Measurements from ENCODE around the gene DMD. TPM values are rescaled to one million over a fixed set of nuclear protein-coding genes. Genes with fewer than 3 reads are reported as not detected.

Gene DMD
- total and polyA plus RNA-seq, 2 donors (not counting 1 experiment from before 2014, with no cell fraction given): 5.1 to 7.2 TPM

DNA sequence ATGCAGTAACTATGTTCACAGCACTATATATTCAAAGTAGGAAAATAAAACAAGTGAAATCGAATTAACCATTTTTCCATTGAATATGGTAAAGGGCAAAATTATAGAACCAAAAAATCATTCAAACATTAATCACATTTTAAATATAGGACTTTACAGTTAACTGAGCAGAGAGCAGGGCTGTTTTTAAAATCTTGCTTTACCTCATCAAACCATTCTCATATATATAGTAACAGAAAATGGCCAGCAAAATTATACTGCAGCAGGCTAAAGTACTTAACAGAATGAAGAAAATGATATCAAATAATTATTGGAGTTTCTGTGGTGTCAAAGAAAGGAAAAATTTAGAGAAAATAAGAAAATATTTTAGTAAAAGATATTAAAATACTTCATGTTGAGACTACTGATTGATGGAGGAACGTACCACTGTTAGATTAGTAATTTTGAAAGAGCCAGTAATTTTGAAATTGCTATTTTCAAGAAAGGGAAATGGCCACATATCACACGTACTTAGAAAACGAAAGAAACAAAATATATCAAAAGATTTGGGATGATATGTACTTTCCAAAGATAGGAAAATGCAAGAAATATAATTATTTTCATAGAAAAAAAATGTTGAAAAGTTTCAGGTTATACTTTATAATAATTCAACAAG lies 813.7 kb downstream of the DMD start:
- Histone ChIP-seq H3K9me3 (ENCODE audit: control insufficient read depth, insufficient read depth, low read depth, low read length) (no peaks in the 10 kb centered on the region), H3K27ac (ENCODE audit: insufficient read depth, low read length) (no peak overlapping the region), H2AFZ (ENCODE audit: low read length) (no peak overlapping the region), H3K4me1 (ENCODE audit: control insufficient read depth, extremely low read depth, insufficient read depth, low read length) (no peaks in the 10 kb centered on the region), H3K36me3 (ENCODE audit: control insufficient read depth, insufficient read depth, low read length) (no peaks in the 10 kb centered on the region), H3K79me2 (ENCODE audit: control insufficient read depth, insufficient read depth, low read length) (no peaks in the 10 kb centered on the region), H3K9ac (ENCODE audit: insufficient read depth, low read length) (no peak overlapping the region), H3K4me3 (replicated peaks in 1 of 4; ENCODE audit: control extremely low read depth in 1 of 4, insufficient read depth in 1 of 4, low read depth in 3 of 4, low read length in 4 of 4) (no peak overlapping the region), H3K4me2 (ENCODE audit: extremely low read depth, insufficient read depth, low read length) (no peak overlapping the region), H3K27me3 (ENCODE audit: control insufficient read depth, insufficient read depth, low read length) (no peaks in the 10 kb centered on the region), H4K20me1 (ENCODE audit: control insufficient read depth, extremely low read depth, insufficient read depth, low read length) (no peaks in the 10 kb centered on the region)
- no peak for DNase-seq (ENCODE audit: low read depth in 2 of 2)
- TF ChIP-seq, protein P1, sequence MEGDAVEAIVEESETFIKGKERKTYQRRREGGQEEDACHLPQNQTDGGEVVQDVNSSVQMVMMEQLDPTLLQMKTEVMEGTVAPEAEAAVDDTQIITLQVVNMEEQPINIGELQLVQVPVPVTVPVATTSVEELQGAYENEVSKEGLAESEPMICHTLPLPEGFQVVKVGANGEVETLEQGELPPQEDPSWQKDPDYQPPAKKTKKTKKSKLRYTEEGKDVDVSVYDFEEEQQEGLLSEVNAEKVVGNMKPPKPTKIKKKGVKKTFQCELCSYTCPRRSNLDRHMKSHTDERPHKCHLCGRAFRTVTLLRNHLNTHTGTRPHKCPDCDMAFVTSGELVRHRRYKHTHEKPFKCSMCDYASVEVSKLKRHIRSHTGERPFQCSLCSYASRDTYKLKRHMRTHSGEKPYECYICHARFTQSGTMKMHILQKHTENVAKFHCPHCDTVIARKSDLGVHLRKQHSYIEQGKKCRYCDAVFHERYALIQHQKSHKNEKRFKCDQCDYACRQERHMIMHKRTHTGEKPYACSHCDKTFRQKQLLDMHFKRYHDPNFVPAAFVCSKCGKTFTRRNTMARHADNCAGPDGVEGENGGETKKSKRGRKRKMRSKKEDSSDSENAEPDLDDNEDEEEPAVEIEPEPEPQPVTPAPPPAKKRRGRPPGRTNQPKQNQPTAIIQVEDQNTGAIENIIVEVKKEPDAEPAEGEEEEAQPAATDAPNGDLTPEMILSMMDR (conservative IDR thresholded peaks at IDR 0.05 in 1 of 2, IDR thresholded peaks at IDR 0.05 in 1 of 2; ENCODE audit: low read depth in 1 of 2, low read length in 2 of 2): no peak
- no peak for TF ChIP-seq EZH2 (IDR thresholded peaks at IDR 0.05; ENCODE audit: low read length, missing control alignments)

DNA sequence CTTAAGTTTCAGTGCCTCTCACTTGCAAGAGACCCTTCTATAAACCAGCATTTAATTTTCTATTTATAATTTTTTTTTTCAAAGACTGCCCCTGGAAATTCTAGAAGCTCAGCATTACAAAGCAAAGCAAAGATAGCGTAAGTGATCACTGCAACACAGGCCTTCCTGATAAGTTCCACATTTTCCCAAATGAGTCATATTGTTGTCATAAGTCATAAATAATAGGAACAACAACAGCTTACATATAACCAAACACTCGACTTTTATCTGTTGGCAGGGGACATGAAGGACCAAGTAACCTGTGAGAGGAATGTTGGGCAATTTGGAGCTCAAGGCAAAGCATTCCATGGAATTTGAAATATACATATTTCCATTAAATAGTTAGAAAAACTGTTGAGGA lies 815.5 kb downstream of the DMD start:
- H3K27ac ChIP-seq (ENCODE audit: insufficient read depth, low read length): no peak overlapping the region
- no peak for DNase-seq (ENCODE audit: low read depth in 2 of 2)
- no peaks in the 10 kb centered on the region for H3K27me3 ChIP-seq (ENCODE audit: control insufficient read depth, insufficient read depth, low read length)
- no peaks in the 10 kb centered on the region for H3K9me3 ChIP-seq (ENCODE audit: control insufficient read depth, insufficient read depth, low read depth, low read length)
- H4K20me1 ChIP-seq (ENCODE audit: control insufficient read depth, extremely low read depth, insufficient read depth, low read length): no peaks in the 10 kb centered on the region
- TF ChIP-seq, protein P1 (conservative IDR thresholded peaks at IDR 0.05 in 1 of 2, IDR thresholded peaks at IDR 0.05 in 1 of 2; ENCODE audit: low read depth in 1 of 2, low read length in 2 of 2): no peak
- no peak for TF ChIP-seq EZH2 (IDR thresholded peaks at IDR 0.05; ENCODE audit: low read length, missing control alignments)
- H2AFZ ChIP-seq (ENCODE audit: low read length): no peak overlapping the region
- H3K4me1 ChIP-seq (ENCODE audit: control insufficient read depth, extremely low read depth, insufficient read depth, low read length): no peaks in the 10 kb centered on the region
- no peak overlapping the region for H3K9ac ChIP-seq (ENCODE audit: insufficient read depth, low read length)
- no peaks in the 10 kb centered on the region for H3K79me2 ChIP-seq (ENCODE audit: control insufficient read depth, insufficient read depth, low read length)
- H3K4me3 ChIP-seq (replicated peaks in 1 of 4; ENCODE audit: control extremely low read depth in 1 of 4, insufficient read depth in 1 of 4, low read depth in 3 of 4, low read length in 4 of 4): no peak overlapping the region
- H3K36me3 ChIP-seq (ENCODE audit: control insufficient read depth, insufficient read depth, low read length): no peaks in the 10 kb centered on the region
- H3K4me2 ChIP-seq (ENCODE audit: extremely low read depth, insufficient read depth, low read length): no peak overlapping the region

DNA sequence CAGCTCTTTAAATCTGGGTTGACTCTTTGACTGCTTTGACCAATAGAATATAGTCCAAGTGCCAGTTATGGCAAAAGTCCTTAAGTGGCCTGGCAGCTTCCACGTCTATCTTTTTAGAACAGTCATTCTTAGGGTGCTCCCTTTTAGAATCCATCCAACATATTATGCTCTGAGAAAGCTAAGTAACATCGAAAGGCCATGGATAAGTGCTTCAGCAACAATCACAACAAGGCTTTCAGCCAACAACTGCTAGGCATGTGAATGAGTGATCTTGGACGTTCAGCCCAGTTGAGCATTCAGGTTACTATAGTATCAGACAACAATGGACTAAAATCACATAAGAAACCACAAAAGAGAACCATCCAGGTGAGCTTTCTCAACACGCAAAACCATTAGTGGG lies 818.7 kb downstream of the DMD start:
- Histone ChIP-seq H3K79me2 (ENCODE audit: control insufficient read depth, insufficient read depth, low read length) (no peaks in the 10 kb centered on the region), H3K4me1 (ENCODE audit: control insufficient read depth, extremely low read depth, insufficient read depth, low read length) (no peaks in the 10 kb centered on the region), H3K4me2 (ENCODE audit: extremely low read depth, insufficient read depth, low read length) (no peak overlapping the region), H4K20me1 (ENCODE audit: control insufficient read depth, extremely low read depth, insufficient read depth, low read length) (no peaks in the 10 kb centered on the region), H2AFZ (ENCODE audit: low read length) (no peak overlapping the region), H3K27me3 (ENCODE audit: control insufficient read depth, insufficient read depth, low read length) (no peaks in the 10 kb centered on the region), H3K9ac (ENCODE audit: insufficient read depth, low read length) (no peak overlapping the region), H3K4me3 (replicated peaks in 1 of 4; ENCODE audit: control extremely low read depth in 1 of 4, insufficient read depth in 1 of 4, low read depth in 3 of 4, low read length in 4 of 4) (no peak overlapping the region), H3K27ac (ENCODE audit: insufficient read depth, low read length) (no peak overlapping the region), H3K36me3 (ENCODE audit: control insufficient read depth, insufficient read depth, low read length) (no peaks in the 10 kb centered on the region), H3K9me3 (ENCODE audit: control insufficient read depth, insufficient read depth, low read depth, low read length) (no peaks in the 10 kb centered on the region)
- TF ChIP-seq EZH2 (IDR thresholded peaks at IDR 0.05; ENCODE audit: low read length, missing control alignments): no peak
- TF ChIP-seq, protein P1 (conservative IDR thresholded peaks at IDR 0.05 in 1 of 2, IDR thresholded peaks at IDR 0.05 in 1 of 2; ENCODE audit: low read depth in 1 of 2, low read length in 2 of 2): no peak
- DNase-seq (ENCODE audit: low read depth in 2 of 2): no peak
